ENCODE measurements around the gene AP1S1.

DNA sequence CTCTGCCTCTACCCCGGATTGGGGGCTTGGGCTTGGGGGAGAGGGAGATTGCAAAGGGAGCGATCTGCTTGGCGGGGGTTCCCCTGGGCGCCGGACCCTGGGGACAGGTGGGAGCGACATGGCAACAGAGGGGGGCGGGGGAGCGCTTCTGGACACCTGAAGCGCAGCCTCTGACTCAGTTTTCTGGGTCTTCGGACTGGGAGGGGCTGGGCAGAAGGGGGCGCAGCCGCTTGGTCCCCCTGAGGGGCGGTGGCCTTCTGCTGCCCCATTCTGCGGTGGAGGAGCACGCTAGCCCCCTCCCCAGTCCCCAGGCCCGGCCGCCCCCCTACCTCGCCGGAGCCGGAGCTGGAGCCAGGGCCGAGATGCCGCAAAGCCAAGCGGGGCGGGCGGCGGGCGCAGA, 25.4 kb downstream of the AP1S1 start:
- TF ChIP-seq, protein P1, sequence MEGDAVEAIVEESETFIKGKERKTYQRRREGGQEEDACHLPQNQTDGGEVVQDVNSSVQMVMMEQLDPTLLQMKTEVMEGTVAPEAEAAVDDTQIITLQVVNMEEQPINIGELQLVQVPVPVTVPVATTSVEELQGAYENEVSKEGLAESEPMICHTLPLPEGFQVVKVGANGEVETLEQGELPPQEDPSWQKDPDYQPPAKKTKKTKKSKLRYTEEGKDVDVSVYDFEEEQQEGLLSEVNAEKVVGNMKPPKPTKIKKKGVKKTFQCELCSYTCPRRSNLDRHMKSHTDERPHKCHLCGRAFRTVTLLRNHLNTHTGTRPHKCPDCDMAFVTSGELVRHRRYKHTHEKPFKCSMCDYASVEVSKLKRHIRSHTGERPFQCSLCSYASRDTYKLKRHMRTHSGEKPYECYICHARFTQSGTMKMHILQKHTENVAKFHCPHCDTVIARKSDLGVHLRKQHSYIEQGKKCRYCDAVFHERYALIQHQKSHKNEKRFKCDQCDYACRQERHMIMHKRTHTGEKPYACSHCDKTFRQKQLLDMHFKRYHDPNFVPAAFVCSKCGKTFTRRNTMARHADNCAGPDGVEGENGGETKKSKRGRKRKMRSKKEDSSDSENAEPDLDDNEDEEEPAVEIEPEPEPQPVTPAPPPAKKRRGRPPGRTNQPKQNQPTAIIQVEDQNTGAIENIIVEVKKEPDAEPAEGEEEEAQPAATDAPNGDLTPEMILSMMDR (IDR thresholded peaks at IDR 0.05), result no peak
- no peak for TF ChIP-seq POLR2A (IDR thresholded peaks at IDR 0.05)
- TF ChIP-seq POLR2AphosphoS5 (IDR thresholded peaks at IDR 0.05), result no peak
